Astrocyte of the spinal cord (primary cell): ENCODE results near the gene UTP14C.

ENCODE experiments used
- DNase-seq: peaks from one replicate; pipeline ENCODE4 v3.0.0; 2011; ENCODE audit warnings: low read depth, low spot score
- H3K4me3 ChIP-seq: 2 replicates; pipeline ENCODE4 v1.5.1; 2011; ENCODE audit warnings: low read depth, mild to moderate bottlenecking, low read length, moderate library complexity
- in situ Hi-C: cut with HindIII; loops from 2 replicates; pipeline ENCODE4 v1.10.0; 2017; ENCODE audit warnings: low sequenced_read_pairs
- TF ChIP-seq, protein P1 (sequence below): IDR thresholded peaks from 2 replicates; pipeline ENCODE4 v1.5.1; 2012; ENCODE audit warnings: low read depth, mild to moderate bottlenecking, low read length, inconsistent platforms

UTP14C gene

GRCh38 chr13:52024481-52024880 is at the start of gene UTP14C:
Gene UTP14C, plus strand, starts transcription at chr13:52024691. Its CDS starts 4,114 bp downstream, at chr13:52028805.
- TF ChIP-seq, protein P1, sequence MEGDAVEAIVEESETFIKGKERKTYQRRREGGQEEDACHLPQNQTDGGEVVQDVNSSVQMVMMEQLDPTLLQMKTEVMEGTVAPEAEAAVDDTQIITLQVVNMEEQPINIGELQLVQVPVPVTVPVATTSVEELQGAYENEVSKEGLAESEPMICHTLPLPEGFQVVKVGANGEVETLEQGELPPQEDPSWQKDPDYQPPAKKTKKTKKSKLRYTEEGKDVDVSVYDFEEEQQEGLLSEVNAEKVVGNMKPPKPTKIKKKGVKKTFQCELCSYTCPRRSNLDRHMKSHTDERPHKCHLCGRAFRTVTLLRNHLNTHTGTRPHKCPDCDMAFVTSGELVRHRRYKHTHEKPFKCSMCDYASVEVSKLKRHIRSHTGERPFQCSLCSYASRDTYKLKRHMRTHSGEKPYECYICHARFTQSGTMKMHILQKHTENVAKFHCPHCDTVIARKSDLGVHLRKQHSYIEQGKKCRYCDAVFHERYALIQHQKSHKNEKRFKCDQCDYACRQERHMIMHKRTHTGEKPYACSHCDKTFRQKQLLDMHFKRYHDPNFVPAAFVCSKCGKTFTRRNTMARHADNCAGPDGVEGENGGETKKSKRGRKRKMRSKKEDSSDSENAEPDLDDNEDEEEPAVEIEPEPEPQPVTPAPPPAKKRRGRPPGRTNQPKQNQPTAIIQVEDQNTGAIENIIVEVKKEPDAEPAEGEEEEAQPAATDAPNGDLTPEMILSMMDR = no peak
- in situ Hi-C loops = no loop called here
- DNase-seq = no peak

DNA sequence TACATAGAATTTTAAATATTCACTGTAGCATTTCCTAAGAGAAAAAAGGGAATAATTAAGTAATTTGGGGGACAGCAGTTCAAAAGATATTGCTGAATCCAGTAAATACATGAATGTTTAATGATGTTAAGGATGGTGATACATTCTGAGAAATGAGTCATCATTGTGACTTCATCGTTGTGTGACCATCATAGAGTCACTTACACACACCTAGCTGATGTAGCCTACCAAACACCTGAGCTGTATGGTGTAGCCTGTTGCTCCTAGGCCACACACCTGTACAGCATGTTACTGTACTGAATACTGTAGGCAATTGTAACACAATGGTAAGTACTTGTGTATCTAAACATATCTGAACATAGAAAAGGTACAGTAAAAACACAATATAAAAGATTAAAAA is 48.1 kb upstream of the UTP14C start:
- TF ChIP-seq, protein P1 = no peak
- no peak for DNase-seq
- in situ Hi-C loops = no loop called here

More at GRCh38 chr13:52024481-52024880, at the start of gene UTP14C:
- H3K4me3 ChIP-seq = no peak within 1 kb of the TSS

DNA sequence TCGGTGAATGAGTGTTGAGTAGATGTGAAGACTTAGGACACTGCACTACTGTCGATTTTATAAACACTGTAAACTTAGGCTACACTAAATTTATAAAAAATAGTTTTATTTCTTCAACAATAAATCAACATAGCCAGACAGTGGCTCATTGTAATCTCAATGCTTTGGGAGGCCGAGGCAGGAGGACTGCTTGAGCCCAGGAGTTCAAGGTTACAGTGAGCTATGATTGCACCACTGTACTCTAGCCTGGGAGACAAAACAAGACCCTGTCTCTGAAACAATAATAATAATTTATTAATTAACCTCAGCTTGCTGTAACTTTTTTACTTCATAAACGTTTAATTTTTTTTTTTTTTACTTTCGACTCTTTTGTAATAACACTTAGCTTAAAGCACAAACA is 47.6 kb upstream of the UTP14C start:
- in situ Hi-C loops = no loop called here
- TF ChIP-seq, protein P1 = no peak
- no peak overlapping the region for H3K4me3 ChIP-seq
- DNase-seq = no peak

More for the DNA sequence above, 48.1 kb upstream of the UTP14C start:
- H3K4me3 ChIP-seq = no peak overlapping the region

DNA sequence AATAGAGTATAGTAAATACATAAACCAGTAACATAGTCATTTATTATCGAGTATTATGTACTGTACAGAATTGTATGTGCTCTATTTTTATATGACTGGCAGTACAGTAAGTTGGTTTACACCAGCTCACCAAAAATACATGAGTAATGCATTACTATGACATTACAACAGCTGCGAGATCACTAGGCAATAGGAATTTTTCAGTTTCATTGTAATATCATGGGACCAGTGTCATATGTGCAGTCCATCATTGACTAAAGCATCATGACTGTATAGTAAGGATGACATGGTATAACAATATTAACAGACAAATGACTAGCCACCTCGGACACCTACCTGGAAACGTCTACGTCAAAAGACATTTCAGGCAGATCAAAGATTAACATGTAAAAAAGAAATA is 46.9 kb upstream of the UTP14C start:
- H3K4me3 ChIP-seq = no peak overlapping the region
- in situ Hi-C loops = no loop called here
- TF ChIP-seq, protein P1 = no peak
- no peak for DNase-seq

DNA sequence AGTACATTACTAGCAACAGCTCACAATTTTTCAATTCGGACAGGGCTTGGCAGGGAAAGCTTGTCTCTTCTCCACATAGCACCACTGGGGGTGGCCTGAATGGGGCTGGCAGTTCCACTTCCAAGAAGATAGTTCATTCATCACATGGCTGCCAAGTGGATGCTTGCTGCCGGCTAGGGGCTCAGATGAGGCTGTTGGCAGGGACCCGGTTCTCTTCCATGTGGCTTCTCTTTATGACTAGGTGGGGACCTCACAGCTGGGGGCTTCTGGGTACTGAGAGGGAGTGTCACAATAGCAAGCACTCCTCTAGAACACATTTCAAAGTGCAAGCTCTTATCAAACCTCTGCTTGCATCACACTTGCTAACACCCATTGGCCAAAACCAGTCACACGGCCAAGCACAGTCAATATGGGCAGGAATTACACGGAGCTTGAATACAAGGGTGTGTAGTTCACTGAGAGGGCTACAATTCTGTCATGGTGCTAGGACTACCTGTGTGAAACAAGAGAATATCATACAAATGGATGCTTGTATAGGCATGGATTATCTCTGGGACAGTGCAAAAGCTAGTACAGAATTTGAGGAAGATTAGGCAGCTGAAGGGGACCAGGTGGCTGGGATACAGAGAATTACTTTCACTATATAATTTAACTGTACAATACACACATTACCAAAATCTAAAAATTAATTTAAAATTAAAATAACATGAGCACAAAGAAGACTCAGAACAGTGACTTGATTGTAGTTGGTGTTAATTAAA is 45.5 kb upstream of the UTP14C start:
- TF ChIP-seq, protein P1 = no peak
- no peak overlapping the region for H3K4me3 ChIP-seq
- in situ Hi-C loops = no loop called here
- no peak for DNase-seq

- no peak for DNase-seq
- in situ Hi-C loops = no loop called here
- TF ChIP-seq, protein P1 = no peak
- H3K4me3 ChIP-seq = no peak overlapping the region
These were observed 43.6 kb upstream of the UTP14C start for GRCh38 chr13:51980908-51981307.
